ENCODE results near the gene KSR2. TPM values are rescaled to one million over a fixed set of nuclear protein-coding genes. Genes with fewer than 3 reads are reported as not detected.

Gene KSR2
- total RNA-seq, 1 experiment from 2014 or later = not detected

DNA sequence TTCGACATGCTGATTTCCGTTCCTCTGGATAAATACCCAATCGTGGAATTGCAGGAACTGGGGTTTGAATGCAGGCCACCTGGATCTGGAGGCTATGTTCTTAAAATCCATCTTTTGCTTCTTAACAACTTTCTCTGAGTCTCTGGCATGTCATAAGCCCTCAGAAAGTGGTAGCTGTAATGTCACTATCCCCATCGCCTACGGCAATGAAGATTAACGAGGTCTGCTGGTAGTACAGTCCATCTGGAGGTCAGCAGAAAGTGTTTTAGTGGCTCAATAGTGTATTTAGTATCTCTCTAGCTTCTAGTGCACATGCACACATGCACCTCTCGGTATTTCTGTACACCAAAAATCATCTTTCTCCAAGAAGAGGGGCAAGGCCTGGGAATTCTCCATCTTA, 477.1 kb downstream of the KSR2 start:
- no peaks in the 10 kb centered on the region for H3K27me3 ChIP-seq (replicated peaks; ENCODE audit: insufficient read depth, low read depth, low read length, poor library complexity)
- POLR2A ChIA-PET (ENCODE audit: low non-redundant PET) = no interaction called here
- H3K4me3 ChIP-seq (ENCODE audit: low read depth, low read length, poor library complexity, severe bottlenecking) = no peak overlapping the region
- BruUV-seq (replicated peaks) = no TSS peak
- no peak for DNase-seq (ENCODE audit: low spot score)
- no peaks in the 10 kb centered on the region for H3K9me3 ChIP-seq (ENCODE audit: low read depth, low read length, poor library complexity, severe bottlenecking)
- CTCF ChIA-PET = no interaction called here
- H3K27ac ChIP-seq (ENCODE audit: low read depth, low read length, poor library complexity, severe bottlenecking) = no peak overlapping the region
- intact Hi-C loops (cut with micrococcal nuclease; ENCODE audit: unreplicated experiment) = no loop called here
- no peaks in the 10 kb centered on the region for H3K36me3 ChIP-seq (ENCODE audit: insufficient read depth, low read length, poor library complexity, severe bottlenecking)
- no peak for TF ChIP-seq EZH2 (IDR thresholded peaks at IDR 0.05; ENCODE audit: borderline replicate concordance, low read depth, low read length, poor library complexity, severe bottlenecking)
- TF ChIP-seq, protein P1, sequence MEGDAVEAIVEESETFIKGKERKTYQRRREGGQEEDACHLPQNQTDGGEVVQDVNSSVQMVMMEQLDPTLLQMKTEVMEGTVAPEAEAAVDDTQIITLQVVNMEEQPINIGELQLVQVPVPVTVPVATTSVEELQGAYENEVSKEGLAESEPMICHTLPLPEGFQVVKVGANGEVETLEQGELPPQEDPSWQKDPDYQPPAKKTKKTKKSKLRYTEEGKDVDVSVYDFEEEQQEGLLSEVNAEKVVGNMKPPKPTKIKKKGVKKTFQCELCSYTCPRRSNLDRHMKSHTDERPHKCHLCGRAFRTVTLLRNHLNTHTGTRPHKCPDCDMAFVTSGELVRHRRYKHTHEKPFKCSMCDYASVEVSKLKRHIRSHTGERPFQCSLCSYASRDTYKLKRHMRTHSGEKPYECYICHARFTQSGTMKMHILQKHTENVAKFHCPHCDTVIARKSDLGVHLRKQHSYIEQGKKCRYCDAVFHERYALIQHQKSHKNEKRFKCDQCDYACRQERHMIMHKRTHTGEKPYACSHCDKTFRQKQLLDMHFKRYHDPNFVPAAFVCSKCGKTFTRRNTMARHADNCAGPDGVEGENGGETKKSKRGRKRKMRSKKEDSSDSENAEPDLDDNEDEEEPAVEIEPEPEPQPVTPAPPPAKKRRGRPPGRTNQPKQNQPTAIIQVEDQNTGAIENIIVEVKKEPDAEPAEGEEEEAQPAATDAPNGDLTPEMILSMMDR (conservative IDR thresholded peaks at IDR 0.05; ENCODE audit: low read depth, low read length) = no peak
- no peaks in the 10 kb centered on the region for H3K4me1 ChIP-seq (ENCODE audit: insufficient read depth, low read length, poor library complexity, severe bottlenecking)

DNA sequence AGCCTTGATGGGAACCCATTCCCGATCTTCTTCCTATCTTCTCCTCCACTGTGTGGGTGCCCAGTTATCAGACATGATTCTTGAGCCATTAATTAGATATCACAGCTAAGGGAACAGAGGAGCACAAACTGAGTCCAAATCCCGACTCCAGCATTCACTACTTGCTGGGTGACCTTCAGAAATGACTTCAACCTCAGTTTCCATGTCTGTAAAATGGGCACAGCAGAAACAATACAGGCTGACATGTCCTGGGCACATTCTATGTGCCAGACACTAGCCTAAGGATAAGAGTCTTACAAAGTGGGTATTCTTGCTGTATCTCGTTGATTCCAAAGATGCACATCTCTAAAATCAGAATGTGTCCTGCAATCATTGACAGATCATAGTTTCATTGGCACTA, 478.7 kb downstream of the KSR2 start:
- Histone ChIP-seq H3K4me1 (ENCODE audit: insufficient read depth, low read length, poor library complexity, severe bottlenecking) (no peaks in the 10 kb centered on the region), H3K27me3 (replicated peaks; ENCODE audit: insufficient read depth, low read depth, low read length, poor library complexity) (no peaks in the 10 kb centered on the region), H3K36me3 (ENCODE audit: insufficient read depth, low read length, poor library complexity, severe bottlenecking) (no peaks in the 10 kb centered on the region), H3K9me3 (ENCODE audit: low read depth, low read length, poor library complexity, severe bottlenecking) (no peaks in the 10 kb centered on the region), H3K4me3 (ENCODE audit: low read depth, low read length, poor library complexity, severe bottlenecking) (no peak overlapping the region), H3K27ac (ENCODE audit: low read depth, low read length, poor library complexity, severe bottlenecking) (no peak overlapping the region)
- ChIA-PET CTCF (interaction anchor here (0.7 kb wide), 1 partner anchor 111 kb away, joined by 6 read pairs; no protein-coding TSS in a partner anchor), POLR2A (ENCODE audit: low non-redundant PET) (no interaction called here)
- no peak for TF ChIP-seq EZH2 (IDR thresholded peaks at IDR 0.05; ENCODE audit: borderline replicate concordance, low read depth, low read length, poor library complexity, severe bottlenecking)
- TF ChIP-seq, protein P1 (conservative IDR thresholded peaks at IDR 0.05; ENCODE audit: low read depth, low read length) = no peak
- DNase-seq (ENCODE audit: low spot score) = no peak
- no TSS peak for BruUV-seq (replicated peaks)
- intact Hi-C loops (cut with micrococcal nuclease; ENCODE audit: unreplicated experiment) = no loop called here

DNA sequence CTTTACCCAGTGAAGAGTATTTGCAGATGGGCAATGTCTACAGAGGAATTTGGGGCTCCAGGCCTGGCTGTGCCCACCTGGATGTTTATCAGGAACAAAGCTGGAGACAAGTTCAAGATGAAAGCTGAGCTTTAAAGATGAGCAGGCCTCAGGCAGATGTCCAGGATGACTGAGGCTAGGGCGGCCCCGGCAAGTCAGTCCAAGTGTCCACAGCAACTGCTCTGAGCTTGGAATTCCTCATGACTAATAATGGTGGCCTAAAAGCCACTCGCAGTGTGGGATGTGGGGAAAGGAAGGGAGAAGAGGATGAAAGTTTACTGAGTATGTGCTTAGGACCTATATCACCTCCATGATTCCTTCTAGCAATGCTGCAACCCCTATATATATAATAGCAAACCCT, 479.1 kb downstream of the KSR2 start:
- Histone ChIP-seq H3K4me3 (ENCODE audit: low read depth, low read length, poor library complexity, severe bottlenecking) (no peak overlapping the region), H3K36me3 (ENCODE audit: insufficient read depth, low read length, poor library complexity, severe bottlenecking) (no peaks in the 10 kb centered on the region), H3K9me3 (ENCODE audit: low read depth, low read length, poor library complexity, severe bottlenecking) (no peaks in the 10 kb centered on the region), H3K27me3 (replicated peaks; ENCODE audit: insufficient read depth, low read depth, low read length, poor library complexity) (no peaks in the 10 kb centered on the region), H3K27ac (ENCODE audit: low read depth, low read length, poor library complexity, severe bottlenecking) (no peak overlapping the region), H3K4me1 (ENCODE audit: insufficient read depth, low read length, poor library complexity, severe bottlenecking) (no peaks in the 10 kb centered on the region)
- intact Hi-C loops (cut with micrococcal nuclease; ENCODE audit: unreplicated experiment) = no loop called here
- ChIA-PET POLR2A (ENCODE audit: low non-redundant PET) (no interaction called here), CTCF (interaction anchor here (0.7 kb wide), 1 partner anchor 112 kb away, joined by 6 read pairs; no protein-coding TSS in a partner anchor)
- no peak for TF ChIP-seq EZH2 (IDR thresholded peaks at IDR 0.05; ENCODE audit: borderline replicate concordance, low read depth, low read length, poor library complexity, severe bottlenecking)
- TF ChIP-seq, protein P1 (conservative IDR thresholded peaks at IDR 0.05; ENCODE audit: low read depth, low read length) = no peak
- no TSS peak for BruUV-seq (replicated peaks)
- DNase-seq (ENCODE audit: low spot score) = no peak

Measured in A673 (cell line).